ENCODE measurements around the gene C22orf23. TPM values are rescaled to one million over a fixed set of nuclear protein-coding genes. Genes with fewer than 3 reads are reported as not detected.

Gene C22orf23
- total and polyA plus RNA-seq, 2 of the 4 experiments (the other 2 are of a cell fraction), result 0.39 to 0.54 TPM

GRCh38 chr22:37932821-37933578 is 20.4 kb downstream of the C22orf23 start:
- H4K20me1 ChIP-seq (ENCODE audit: insufficient read depth, low read length), result peaks cover 31% of the 10 kb centered on the region
- peak overlapping the region; percentile 48 for H3K27ac ChIP-seq (ENCODE audit: insufficient read depth, low read length)
- peak overlapping the region; percentile 60 for H3K23ac ChIP-seq (ENCODE audit: low read depth, low read length)
- peaks cover 3 to 43% of the 10 kb centered on the region in 2 experiments; a peak in 3 of 4 replicates for H3K79me1 ChIP-seq (ENCODE audit: low read depth in 1 of 2, low read length in 2 of 2)
- ATAC-seq (ENCODE audit: low read depth) (no peak), DNase-seq (no peak)
- no peaks in the 10 kb centered on the region for H3K9me3 ChIP-seq (ENCODE audit: control insufficient read depth, insufficient read depth, low read length)
- BruUV-seq (replicated peaks), result no TSS peak
- no peaks in the 10 kb centered on the region for H3K27me3 ChIP-seq (ENCODE audit: control insufficient read depth, insufficient read depth, low read length)
- peak overlapping the region; percentile 43; the same call in 1 of the 3 replicates for H2BK15ac ChIP-seq (ENCODE audit: low read depth, low read length)
- in situ Hi-C loops (cut with MboI; ENCODE audit: low sequenced_read_pairs), result no loop called here
- TF ChIP-seq CHD1 (IDR thresholded peaks at IDR 0.05; ENCODE audit: low read depth, low read length), result no peak
- TF ChIP-seq BHLHE40 (IDR thresholded peaks at IDR 0.05; ENCODE audit: low read depth, low read length), result no peak
- peak overlapping the region; percentile 72 for H2AFZ ChIP-seq (replicated peaks; ENCODE audit: low read length, poor library complexity)
- no peak overlapping the region for H3K9ac ChIP-seq (ENCODE audit: low read depth, low read length)
- H3K9me1 ChIP-seq (ENCODE audit: insufficient read depth, low read length), result peaks cover 8% of the 10 kb centered on the region
- 85% methylated on average over 10 of the region's 21 CpGs; no CpG with 5 or more reads in 1 of the 2 experiments for WGBS, 2 experiments (ENCODE audit: extremely low coverage in 2 of 2, insufficient read length in 1 of 2)
- ChIA-PET CTCF (interaction anchor here (0.7 kb wide), 1 partner anchor 33 kb away, joined by 3 read pairs; no protein-coding TSS in a partner anchor), POLR2A (ENCODE audit: unreplicated experiment) (no interaction called here)
- peak overlapping the region; percentile 95 for H2AK5ac ChIP-seq (ENCODE audit: low read depth, low read length)
- no peak overlapping the region for H3K18ac ChIP-seq (ENCODE audit: low read depth, low read length)
- H3K4me2 ChIP-seq (ENCODE audit: low read depth, low read length), result no peak overlapping the region
- H4K91ac ChIP-seq (ENCODE audit: insufficient read depth, low read depth, low read length), result peak overlapping the region; percentile 75
- peak overlapping the region; percentile 66 for H3K4ac ChIP-seq (ENCODE audit: low read depth, low read length)
- H2BK5ac ChIP-seq (ENCODE audit: low read depth, low read length, poor library complexity, severe bottlenecking), result peak overlapping the region; percentile 51
- peak overlapping the region; percentile 55 for H2BK120ac ChIP-seq (ENCODE audit: low read depth, low read length)
- H3K14ac ChIP-seq (replicated peaks; ENCODE audit: low read depth, low read length), result peak overlapping the region; percentile 80
- H2AK9ac ChIP-seq (replicated peaks; ENCODE audit: low read depth, low read length, poor library complexity), result peak overlapping the region; percentile 89
- peak overlapping the region; percentile 65; the same call in 1 of the 2 replicates for H2BK20ac ChIP-seq (ENCODE audit: low read depth, low read length)
- no peak overlapping the region for H3K56ac ChIP-seq (ENCODE audit: extremely low read depth, insufficient read depth, low read length)
- peak overlapping the region in 1 of 2 experiments; percentile 68; a peak in 2 of 4 replicates for H4K8ac ChIP-seq (ENCODE audit: low read depth in 2 of 2, low read length in 2 of 2)
- H4K5ac ChIP-seq (ENCODE audit: low read depth, low read length), result no peak overlapping the region
- dilution Hi-C loops (cut with HindIII; ENCODE audit: low sequenced_read_pairs, unreplicated experiment), result no loop called here
- H3K36me3 ChIP-seq (ENCODE audit: control insufficient read depth, insufficient read depth, low read length), result peaks cover 41% of the 10 kb centered on the region
- H3K4me1 ChIP-seq (ENCODE audit: control insufficient read depth, insufficient read depth, low read length), result peaks cover 16% of the 10 kb centered on the region
- no peak overlapping the region for H3K4me3 ChIP-seq (ENCODE audit: insufficient read depth, low read depth, low read length)
- intact Hi-C loops (cut with micrococcal nuclease), result loop anchor here (5.0 kb wide), 1 partner anchor 116 kb away; no protein-coding TSS in a partner anchor
